HG02884 (cell line): ENCODE results near the gene USP7.

Source experiments
- ATAC-seq: cut with Tn5 transposase; IDR thresholded peaks from one replicate; pipeline ENCODE4 v1.9.1; 2021; ENCODE audit warnings: mild to moderate bottlenecking, moderate library complexity; ENCODE audit not compliant: unreplicated experiment

USP7 gene

GRCh38 chr16:8865145-8865882 is 98.4 kb downstream of the USP7 start:
- ATAC-seq, result no peak

DNA sequence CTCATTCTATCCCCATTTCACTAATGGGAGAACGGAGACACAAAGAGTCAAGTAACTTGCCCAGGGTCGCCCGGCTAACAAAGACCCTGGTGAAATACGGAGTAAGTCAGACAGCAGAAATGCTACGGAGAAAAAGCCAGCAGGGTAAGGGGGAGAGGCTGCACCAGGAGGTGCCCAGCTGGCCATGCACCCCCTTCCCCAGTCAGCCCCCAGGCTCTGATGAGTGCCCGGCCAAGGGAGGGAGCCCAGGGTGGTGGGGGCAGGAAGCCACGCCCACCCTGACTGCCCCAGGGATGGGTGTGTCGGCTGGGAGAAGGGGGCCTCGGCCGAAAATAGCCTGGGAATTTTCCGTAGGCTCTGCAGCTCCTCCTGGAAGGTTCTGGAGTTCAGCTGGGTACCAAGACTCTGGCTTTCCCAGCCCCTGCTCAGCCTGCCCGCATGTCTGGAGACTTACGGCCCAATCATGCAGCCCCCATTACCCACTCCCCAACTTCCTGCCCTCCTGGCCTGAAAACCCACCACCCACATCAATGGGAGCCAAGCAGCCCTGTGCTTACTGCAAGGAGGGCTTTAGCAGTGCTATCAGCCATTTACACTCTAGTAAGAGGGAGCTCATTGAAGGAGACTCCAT is 99.1 kb downstream of the USP7 start:
- no peak for ATAC-seq

DNA sequence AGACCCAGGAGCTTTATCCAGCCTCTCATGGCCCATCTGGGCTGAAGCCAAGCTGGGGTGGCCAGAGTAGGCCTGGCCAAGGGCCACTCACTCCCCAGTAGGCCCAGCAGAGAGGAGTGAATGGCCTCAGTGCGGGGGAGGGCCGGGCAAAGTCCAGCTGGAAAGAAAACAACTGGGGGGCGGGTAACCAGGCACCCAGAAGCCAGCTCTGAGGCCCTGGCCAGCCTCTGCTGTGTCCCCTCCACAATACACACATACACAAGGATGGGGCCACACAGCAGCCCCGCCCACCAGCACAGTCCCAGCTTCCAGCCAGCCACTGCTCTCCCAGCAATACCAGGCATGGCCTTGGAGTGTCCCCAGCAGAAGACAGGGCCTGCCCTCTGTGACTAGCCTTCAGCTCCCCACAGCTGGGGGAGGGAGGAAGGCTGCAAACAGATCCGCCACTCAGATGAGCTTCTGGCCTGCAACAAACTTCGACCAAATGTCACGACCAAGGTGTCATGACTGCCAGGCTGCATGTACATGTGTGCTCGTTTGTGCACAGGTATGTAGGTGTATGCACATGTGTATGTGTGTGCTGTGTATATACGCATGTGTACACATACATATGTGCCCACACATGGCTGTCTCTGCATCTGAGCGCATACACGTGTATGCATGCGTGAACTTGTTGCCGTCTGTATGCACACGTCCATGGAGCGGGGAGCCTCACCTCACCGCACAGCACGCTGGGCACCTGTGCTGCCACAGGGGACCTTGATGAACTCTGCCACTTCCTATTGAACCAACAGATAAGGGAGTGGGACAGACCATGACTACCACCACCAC is 99.9 kb downstream of the USP7 start:
- no peak for ATAC-seq

- ATAC-seq, result no peak
These were observed 101.2 kb downstream of the USP7 start for GRCh38 chr16:8862309-8863130.

DNA sequence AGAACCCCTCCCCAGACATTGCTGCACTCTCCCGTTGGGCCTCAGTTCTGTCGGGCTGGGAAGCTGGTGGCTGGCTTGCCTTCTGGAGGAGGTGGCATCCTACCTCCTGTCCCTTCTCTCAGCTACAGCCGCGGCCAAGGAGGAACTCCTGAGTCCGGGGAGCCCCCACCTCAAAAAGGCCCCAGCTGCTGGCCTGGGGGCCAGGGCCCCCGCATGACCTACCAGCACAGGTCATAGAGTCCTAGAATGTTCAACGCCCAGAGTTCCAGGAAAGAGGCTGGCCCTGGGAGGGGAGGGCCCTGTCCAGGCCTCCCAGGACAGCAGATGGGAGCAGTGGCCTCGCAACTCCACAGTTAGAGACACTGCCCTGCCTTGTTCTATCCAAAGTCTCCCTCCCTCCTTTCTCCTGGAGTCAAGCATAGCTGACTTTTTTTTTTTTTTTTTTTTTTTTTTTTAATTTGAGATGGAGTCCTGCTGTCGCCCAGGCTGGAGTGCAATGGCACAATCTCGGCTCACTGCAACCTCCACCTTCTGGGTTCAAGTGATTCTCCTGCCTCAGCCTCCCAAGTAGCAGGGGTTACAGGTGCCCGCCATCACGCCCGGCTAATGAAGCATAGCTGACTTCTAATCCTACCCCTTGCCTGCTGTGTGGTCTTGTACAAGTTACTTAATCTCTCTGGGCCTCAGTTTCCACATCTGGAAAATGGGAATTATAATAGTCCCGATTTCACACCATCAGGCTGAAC is 102.0 kb downstream of the USP7 start:
- no peak for ATAC-seq

GRCh38 chr16:8859913-8860881 is 103.5 kb downstream of the USP7 start:
- no peak for ATAC-seq

DNA sequence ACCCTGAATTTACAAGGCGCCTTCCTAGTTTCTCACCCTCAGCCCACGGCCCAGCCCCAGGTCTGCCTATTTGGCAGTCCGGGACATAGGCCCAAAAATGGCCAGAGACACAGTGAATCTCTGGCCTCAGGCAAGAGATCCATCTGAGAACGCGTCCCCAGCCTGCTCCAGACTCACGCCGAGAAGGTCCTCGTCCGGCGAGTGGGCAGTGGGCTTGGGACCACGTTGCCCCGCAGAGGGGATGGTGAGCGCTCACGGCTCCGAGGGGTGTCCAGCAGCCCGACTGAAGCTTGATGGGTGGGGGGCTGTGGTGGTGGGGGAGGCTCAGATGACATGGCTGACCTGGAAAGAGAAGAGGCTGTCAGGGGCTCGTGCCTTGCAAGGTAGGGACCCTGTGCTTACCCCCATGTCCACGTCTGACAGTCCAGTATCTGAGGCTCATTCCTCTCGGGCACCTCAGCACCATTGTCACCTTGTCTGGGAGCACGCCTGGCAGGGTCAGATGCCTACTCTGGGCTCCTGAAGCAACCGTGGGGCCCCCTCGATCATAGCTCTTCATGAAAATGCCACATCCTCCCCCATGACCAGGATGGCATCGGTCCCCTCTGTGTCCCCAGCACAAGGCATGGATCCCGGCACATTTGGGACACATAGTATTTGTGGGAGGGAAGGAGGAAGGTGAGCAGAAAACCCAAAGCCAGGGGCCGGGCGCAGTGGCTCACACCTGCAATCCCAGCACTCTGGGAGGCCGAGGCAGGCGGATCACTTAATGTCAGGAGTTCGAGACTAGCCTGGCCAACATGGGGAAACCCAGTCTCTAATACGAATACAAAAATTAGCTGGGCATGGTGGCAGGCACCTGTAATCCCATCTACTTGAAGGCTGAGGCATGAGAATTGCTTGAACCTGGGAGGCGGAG is 104.5 kb downstream of the USP7 start:
- no peak for ATAC-seq

- ATAC-seq, result no peak
These were observed 107.7 kb downstream of the USP7 start for GRCh38 chr16:8855972-8856371.

DNA sequence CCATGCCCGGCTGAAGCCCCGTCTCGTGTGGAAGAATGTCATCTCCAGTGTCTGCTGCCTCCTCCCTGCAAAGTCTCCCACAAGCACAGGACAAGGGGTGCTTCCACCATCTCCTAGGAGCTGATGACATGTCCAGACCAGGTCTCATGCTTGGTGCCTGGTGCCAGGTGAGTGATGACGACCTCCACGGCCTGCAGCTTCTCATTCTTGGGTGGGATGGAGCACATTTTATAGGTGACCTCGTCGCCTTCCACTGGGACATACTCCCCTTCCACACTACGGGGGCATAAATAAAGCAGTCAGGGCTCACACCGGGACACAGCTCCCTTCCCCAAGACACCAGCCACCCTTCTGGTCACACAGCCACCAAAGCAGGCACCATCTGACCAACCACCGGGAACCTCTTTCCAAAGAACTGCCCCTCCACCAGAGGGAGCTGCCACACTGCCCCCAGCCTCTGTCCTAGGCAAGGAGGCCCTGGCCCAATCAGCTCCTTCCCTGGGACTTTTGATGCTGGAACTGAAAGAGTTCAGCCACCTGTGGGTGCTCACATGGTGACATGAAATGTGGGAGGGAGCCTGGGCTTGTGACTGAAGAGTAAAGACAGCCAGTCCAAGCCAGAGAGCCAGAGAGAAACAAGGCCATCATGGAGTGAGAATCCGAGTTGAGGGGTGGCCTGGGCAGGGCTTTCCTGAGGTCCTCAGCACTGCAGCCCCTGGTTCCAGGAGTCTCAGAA is 108.5 kb downstream of the USP7 start:
- no peak for ATAC-seq

DNA sequence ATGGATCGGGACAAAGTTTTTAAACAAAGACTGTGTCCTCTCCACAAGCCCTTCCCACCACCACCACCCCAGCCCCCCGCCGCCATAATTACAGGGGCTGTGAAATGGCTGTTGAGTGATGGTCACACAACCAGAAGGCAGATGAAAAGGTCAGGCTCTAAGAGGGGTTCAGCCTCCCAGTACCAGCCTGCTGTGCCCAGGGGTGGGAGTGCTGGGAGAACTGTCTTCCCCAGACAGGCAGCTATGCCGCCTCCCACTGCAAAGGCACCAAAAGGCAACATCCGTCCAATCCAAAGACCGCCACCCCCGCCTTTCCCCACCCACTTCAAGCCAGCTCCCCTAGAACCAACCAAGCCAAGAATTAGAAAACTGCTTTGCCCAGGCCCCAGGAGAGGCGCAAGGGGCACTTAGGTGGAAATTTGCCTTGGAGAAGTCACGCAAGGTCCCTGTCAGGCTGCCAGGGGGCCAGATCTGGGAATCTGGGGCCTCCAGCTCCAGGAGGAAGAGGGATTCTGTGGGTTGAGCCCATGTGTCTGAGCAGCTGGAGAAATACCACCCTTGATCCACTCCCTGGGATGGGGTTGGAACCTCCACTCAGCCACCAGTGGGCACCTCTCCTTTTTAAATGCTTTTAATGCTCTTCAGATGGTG is 109.3 kb downstream of the USP7 start:
- no peak for ATAC-seq

GRCh38 chr16:8853611-8854010 is 110.1 kb downstream of the USP7 start:
- ATAC-seq, result no peak

- no peak for ATAC-seq
These were observed 110.6 kb downstream of the USP7 start for GRCh38 chr16:8853150-8853549.

GRCh38 chr16:8852534-8852933 is 111.2 kb downstream of the USP7 start:
- no peak for ATAC-seq

DNA sequence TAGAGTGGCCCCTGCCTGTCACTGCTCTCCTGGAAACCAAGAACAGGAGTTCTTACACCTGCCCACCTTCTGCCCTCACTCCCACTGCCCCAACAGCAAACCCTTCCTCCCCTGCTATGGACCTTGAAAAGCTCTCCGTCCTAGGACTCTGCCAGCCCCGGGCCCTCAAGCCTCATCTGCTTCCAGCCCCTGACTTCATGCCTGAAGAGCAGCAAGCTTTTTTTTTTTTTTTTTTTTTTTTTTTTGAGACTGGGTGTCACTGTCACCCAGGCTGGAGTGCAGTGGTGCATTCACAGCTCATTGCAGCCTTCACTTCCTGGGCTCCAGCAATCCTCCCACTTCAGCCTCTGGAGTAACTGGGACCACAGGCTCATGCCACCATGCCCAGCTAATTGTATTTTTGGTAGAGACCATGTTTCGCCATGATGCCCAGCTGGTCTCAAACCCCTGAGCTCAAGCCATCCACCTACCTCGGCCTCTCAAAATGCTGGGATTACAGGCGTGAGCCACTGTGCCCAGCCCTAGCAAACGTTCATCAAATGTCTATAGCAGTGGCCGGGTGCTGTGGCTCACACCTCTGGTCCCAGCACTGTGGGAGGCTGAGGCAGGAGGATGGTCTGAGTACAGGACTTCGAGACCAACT is 111.8 kb downstream of the USP7 start:
- no peak for ATAC-seq

GRCh38 chr16:8850279-8850885 is 113.3 kb downstream of the USP7 start:
- ATAC-seq, result no peak

- no peak for ATAC-seq
These were observed 114.2 kb downstream of the USP7 start for GRCh38 chr16:8849411-8850011.
